OCI-LY3 (cell line): ENCODE results near the gene ZNF106.

Experiments used
- H2AFZ ChIP-seq: fragments of 200-600, 300-600 bp; shearing (Covaris generic); 2 replicates; pipeline ENCODE4 v1.6.0; 2014; ENCODE audit warnings: antibody characterized with exemption, low read depth, low read length
- H3K27ac ChIP-seq: fragments of 200-600, 300-600 bp; sonication (generic); 2 replicates; pipeline ENCODE4 v1.5.1; 2014; ENCODE audit warnings: mild to moderate bottlenecking, low read length, moderate library complexity, mixed read lengths
- H3K27me3 ChIP-seq: fragments of 200-600, 300-600 bp; sonication (generic); 2 replicates; pipeline ENCODE4 v1.6.1; 2014; ENCODE audit warnings: low read depth, low read length, mixed read lengths
- H3K36me3 ChIP-seq: fragments of 200-600, 300-600 bp; sonication (generic); replicated peaks from 2 replicates; pipeline ENCODE3; 2014; ENCODE audit warnings: low read depth, low read length, mixed read lengths
- H3K4me1 ChIP-seq: fragments of 300-600, 200-600 bp; sonication (generic); 2 replicates; pipeline ENCODE4 v1.6.1; 2014; ENCODE audit warnings: low read length, mixed read lengths
- H3K4me2 ChIP-seq: fragments of 200-600, 300-600 bp; sonication (generic); 2 replicates; pipeline ENCODE4 v1.6.1; 2014; ENCODE audit warnings: low read length, mixed read lengths
- H3K4me3 ChIP-seq: fragments of 300-600, 200-600 bp; sonication (generic); 2 replicates; pipeline ENCODE4 v1.5.1; 2014; ENCODE audit warnings: antibody characterized with exemption, mild to moderate bottlenecking, low read length, moderate library complexity
- H3K79me2 ChIP-seq: fragments of 300-600, 200-600 bp; shearing (Covaris generic); 2 replicates; pipeline ENCODE4 v1.6.1; 2014; ENCODE audit warnings: mild to moderate bottlenecking, low read length, mixed read lengths
- H3K9ac ChIP-seq: fragments of 300-600, 200-600 bp; shearing (Covaris generic); 2 replicates; pipeline ENCODE4 v1.6.0; 2014; ENCODE audit warnings: mild to moderate bottlenecking, low read length, moderate library complexity
- H3K9me3 ChIP-seq: fragments of 200-600, 300-600 bp; shearing (Covaris generic); 2 replicates; pipeline ENCODE4 v1.6.1; 2014; ENCODE audit warnings: low read length, mixed read lengths; ENCODE audit not compliant: insufficient read depth
- H4K20me1 ChIP-seq: fragments of 200-600, 300-600 bp; sonication (generic); 2 replicates; pipeline ENCODE4 v1.6.1; 2016; ENCODE audit warnings: low read length, mixed read lengths; ENCODE audit not compliant: insufficient read depth
- CTCF ChIP-seq: fragments of 200-600, 300-600 bp; sonication (generic); IDR thresholded peaks from 2 replicates; pipeline ENCODE4 v1.5.1; 2014; ENCODE audit warnings: antibody characterized with exemption, low read length, low read depth
- EZH2phosphoT487 ChIP-seq: fragments of 200-600 bp; shearing (Covaris generic); IDR thresholded peaks from 2 replicates; pipeline ENCODE4 v1.6.1; 2018; ENCODE audit warnings: antibody characterized with exemption, mixed run types, low read depth

ZNF106 gene

GRCh38 chr15:42511007-42511391 lies 20.1 kb upstream of the ZNF106 start:
- H3K9ac ChIP-seq, result no peak overlapping the region
- H3K79me2 ChIP-seq, result no peaks in the 10 kb centered on the region; the same call in 1 of the 2 replicates
- TF ChIP-seq EZH2phosphoT487 (no peak), CTCF (no peak)
- H3K4me2 ChIP-seq, result no peak overlapping the region
- H3K36me3 ChIP-seq, result peaks cover 11% of the 10 kb centered on the region
- H2AFZ ChIP-seq, result no peak overlapping the region
- H3K9me3 ChIP-seq, result no peaks in the 10 kb centered on the region
- H3K27me3 ChIP-seq, result no peaks in the 10 kb centered on the region
- H3K27ac ChIP-seq, result no peak overlapping the region
- H3K4me1 ChIP-seq, result no peaks in the 10 kb centered on the region
- H4K20me1 ChIP-seq, result no peaks in the 10 kb centered on the region; the same call in 1 of the 2 replicates
- H3K4me3 ChIP-seq, result no peak overlapping the region

DNA sequence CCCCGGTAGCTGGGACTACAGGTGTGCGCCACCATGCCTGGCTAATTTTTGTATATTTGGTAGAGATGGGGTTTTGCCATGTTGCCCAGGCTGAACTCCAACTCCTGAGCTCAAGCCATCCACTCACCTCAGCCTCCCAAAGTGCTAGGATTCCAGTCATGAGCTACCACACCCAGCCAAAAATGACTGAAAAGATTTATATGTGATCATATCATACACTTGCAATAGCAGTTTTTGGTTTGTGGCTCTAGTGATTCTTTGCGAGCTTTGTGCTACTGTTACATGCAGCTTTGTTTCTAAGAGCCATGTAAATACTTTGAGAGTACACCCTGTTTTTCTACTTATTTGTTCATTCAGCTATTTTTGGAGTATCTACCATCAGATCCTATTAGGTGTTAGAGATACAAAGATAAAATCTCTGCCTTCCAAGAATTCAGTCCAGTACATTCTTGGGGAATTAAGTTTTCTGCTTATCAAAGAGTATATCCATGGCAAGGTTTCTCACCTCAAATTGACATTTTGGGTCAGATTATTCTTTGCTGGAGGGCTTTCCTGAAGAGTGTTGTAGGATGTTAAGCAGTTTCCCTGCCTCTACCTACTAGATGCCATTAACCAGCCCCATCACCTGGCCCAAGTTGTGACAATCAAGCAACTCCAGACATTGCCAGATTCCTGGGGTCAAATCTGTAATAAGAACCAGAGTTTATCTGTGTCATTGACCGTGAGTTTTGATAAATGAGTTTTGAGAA lies 19.5 kb upstream of the ZNF106 start:
- H3K4me2 ChIP-seq, result no peak overlapping the region
- H4K20me1 ChIP-seq, result no peaks in the 10 kb centered on the region; the same call in 1 of the 2 replicates
- no peaks in the 10 kb centered on the region for H3K27me3 ChIP-seq
- H3K4me3 ChIP-seq, result no peak overlapping the region
- peaks cover 8% of the 10 kb centered on the region for H3K36me3 ChIP-seq
- H2AFZ ChIP-seq, result no peak overlapping the region
- H3K9ac ChIP-seq, result no peak overlapping the region
- H3K79me2 ChIP-seq, result no peaks in the 10 kb centered on the region; the same call in 1 of the 2 replicates
- TF ChIP-seq CTCF (no peak), EZH2phosphoT487 (no peak)
- no peak overlapping the region for H3K27ac ChIP-seq
- H3K9me3 ChIP-seq, result no peaks in the 10 kb centered on the region
- no peaks in the 10 kb centered on the region for H3K4me1 ChIP-seq

GRCh38 chr15:42508263-42508690 lies 17.3 kb upstream of the ZNF106 start:
- peaks cover 11% of the 10 kb centered on the region for H3K79me2 ChIP-seq
- no peak overlapping the region for H3K4me2 ChIP-seq
- no peaks in the 10 kb centered on the region for H3K9me3 ChIP-seq
- H3K27me3 ChIP-seq, result no peaks in the 10 kb centered on the region
- H3K4me3 ChIP-seq, result no peak overlapping the region
- no peak overlapping the region for H3K9ac ChIP-seq
- TF ChIP-seq CTCF, result no peak
- TF ChIP-seq EZH2phosphoT487, result no peak
- no peak overlapping the region for H3K27ac ChIP-seq
- H4K20me1 ChIP-seq, result no peaks in the 10 kb centered on the region; the same call in 1 of the 2 replicates
- H3K36me3 ChIP-seq, result peaks cover 1% of the 10 kb centered on the region
- peaks cover 19% of the 10 kb centered on the region for H3K4me1 ChIP-seq
- H2AFZ ChIP-seq, result no peak overlapping the region

DNA sequence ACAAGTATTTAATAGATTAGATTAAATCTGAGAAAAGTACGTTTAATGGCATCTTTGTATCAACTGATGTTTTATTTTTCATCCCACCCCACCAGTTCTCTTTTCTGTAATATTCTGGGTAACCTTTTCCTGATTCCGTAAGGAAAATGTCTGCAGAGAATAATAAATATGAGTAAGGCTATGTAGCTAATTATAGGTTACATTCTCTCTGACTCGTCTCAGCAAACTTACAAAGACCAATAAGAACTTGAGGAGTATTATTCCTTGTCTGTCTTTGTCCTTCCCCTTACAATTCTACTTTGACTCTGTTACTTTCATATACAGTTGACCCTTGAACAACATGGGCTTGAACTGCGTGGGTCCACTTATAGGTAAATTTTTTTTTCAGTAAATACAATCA lies 16.6 kb upstream of the ZNF106 start:
- H3K9me3 ChIP-seq, result no peaks in the 10 kb centered on the region
- H3K79me2 ChIP-seq, result peaks cover 17% of the 10 kb centered on the region
- no peaks in the 10 kb centered on the region for H3K27me3 ChIP-seq
- no peak for TF ChIP-seq CTCF
- TF ChIP-seq EZH2phosphoT487, result no peak
- peaks cover 6% of the 10 kb centered on the region for H3K36me3 ChIP-seq
- no peak overlapping the region for H3K27ac ChIP-seq
- no peaks in the 10 kb centered on the region; the same call in 1 of the 2 replicates for H4K20me1 ChIP-seq
- H3K4me3 ChIP-seq, result no peak overlapping the region
- H3K9ac ChIP-seq, result no peak overlapping the region
- H2AFZ ChIP-seq, result no peak overlapping the region
- H3K4me2 ChIP-seq, result no peak overlapping the region
- H3K4me1 ChIP-seq, result peaks cover 26% of the 10 kb centered on the region
